Activated T-cell treated with anti-CD3 and anti-CD28 coated beads, Interleukin-2, amount 50 U/mL, for 72 hours (primary cell): ENCODE measurements around the gene EEF1A1. TPM values are rescaled to one million over a fixed set of nuclear protein-coding genes. Genes with fewer than 3 reads are reported as not detected.
A peak's percentile ranks its signal among the peaks of the same experiment; 100 is the strongest.
"Not testable (repeated sequence)": the region's sequence is repeated elsewhere in the genome, so short reads cannot be mapped to it uniquely, and the experiment has no call there.

Experiments used
- ATAC-seq, 2 donors: fragments of 150-1000 bp; cut with Tn5 transposase; replicated peaks in 1 of 2; 2 replicates each; pipeline ENCODE4 v1.10.0; 2021; ENCODE audit warnings: moderate library complexity in 2 of 2, mild to moderate bottlenecking in 1 of 2
- DNase-seq, 2 donors: peaks; one replicate each; pipeline ENCODE4 v3.0.0; 2021 to 2022; ENCODE audit warnings: mixed read lengths in 1 of 2
- H3K27ac Mint-ChIP-seq: one replicate; pipeline ENCODE4 v1.8.0; 2022; ENCODE audit warnings: mild to moderate bottlenecking, moderate library complexity, mixed read lengths
- H3K27me3 Mint-ChIP-seq: one replicate; pipeline ENCODE4 v1.8.0; 2022; ENCODE audit warnings: low read depth, mixed read lengths
- H3K36me3 Mint-ChIP-seq, 2 donors: one replicate each; pipeline ENCODE4 v1.8.0; 2022; ENCODE audit warnings: mixed read lengths in 2 of 2, mild to moderate bottlenecking in 1 of 2; ENCODE audit not compliant: insufficient read depth in 2 of 2
- H3K4me1 Mint-ChIP-seq: one replicate; pipeline ENCODE4 v1.8.0; 2022; ENCODE audit warnings: low read depth, mixed read lengths
- H3K4me3 Mint-ChIP-seq, 2 donors: one replicate each; pipeline ENCODE4 v1.8.0; 2022; ENCODE audit warnings: mild to moderate bottlenecking in 2 of 2, mixed read lengths in 2 of 2, moderate library complexity in 2 of 2
- H3K9me3 Mint-ChIP-seq, 2 donors: one replicate each; pipeline ENCODE4 v1.8.0; 2022; ENCODE audit warnings: mixed read lengths in 2 of 2
- total RNA-seq, 2 donors: library from RNA; stranded (reverse); gene quantifications; one replicate each; pipeline ENCODE4 v1.2.3, GENCODE V29; 2022

The EEF1A1 gene
- total RNA-seq, 2 donors from 2014 or later: 15,536 to 16,076 TPM

- peak in 1 of 2 donors; percentile 5 for ATAC-seq
- no peaks in the 10 kb centered on the region for H3K9me3 Mint-ChIP-seq
- peaks cover 2 to 7% of the 10 kb centered on the region in 2 donors for H3K36me3 Mint-ChIP-seq
- DNase-seq: no peak
- H3K4me1 Mint-ChIP-seq: peaks cover 11% of the 10 kb centered on the region
- H3K27ac Mint-ChIP-seq: peak overlapping the region; percentile 74
- no peak overlapping the region for H3K4me3 Mint-ChIP-seq
- no peaks in the 10 kb centered on the region for H3K27me3 Mint-ChIP-seq
These were observed 12.1 kb downstream of the EEF1A1 start for GRCh38 chr6:73508776-73509175.

GRCh38 chr6:73506246-73506645, 14.6 kb downstream of the EEF1A1 start:
- Mint-ChIP-seq H3K4me3 (no peak overlapping the region), H3K27me3 (no peaks in the 10 kb centered on the region), H3K27ac (peak overlapping the region; percentile 55), H3K4me1 (peaks cover 5% of the 10 kb centered on the region), H3K9me3 (no peaks in the 10 kb centered on the region), H3K36me3 (peaks cover 0 to 7% of the 10 kb centered on the region in 2 donors)
- DNase-seq (no peak), ATAC-seq (no peak)

- not testable (repeated sequence) for H3K4me1 Mint-ChIP-seq, DNase-seq, H3K27me3 Mint-ChIP-seq, H3K4me3 Mint-ChIP-seq, H3K9me3 Mint-ChIP-seq
- peaks cover 0 to 12% of the 10 kb centered on the region in 2 donors for H3K36me3 Mint-ChIP-seq
- peak in 1 of 2 donors; percentile 2 for ATAC-seq
- peak overlapping the region; percentile 55 for H3K27ac Mint-ChIP-seq
These were observed 15.1 kb downstream of the EEF1A1 start for GRCh38 chr6:73505705-73506104.

- Mint-ChIP-seq H3K27ac (no peak overlapping the region), H3K27me3 (no peaks in the 10 kb centered on the region), H3K4me3 (no peak overlapping the region), H3K36me3 (peaks cover 2 to 14% of the 10 kb centered on the region in 2 donors), H3K9me3 (no peaks in the 10 kb centered on the region), H3K4me1 (no peaks in the 10 kb centered on the region)
- ATAC-seq: no peak
- no peak for DNase-seq
These were observed 15.7 kb downstream of the EEF1A1 start for GRCh38 chr6:73505142-73505541.

- DNase-seq (no peak), ATAC-seq (peak in 1 of 2 donors; percentile 3)
- no peaks in the 10 kb centered on the region for H3K4me1 Mint-ChIP-seq
- peak overlapping the region; percentile 83 for H3K27ac Mint-ChIP-seq
- no peak overlapping the region for H3K4me3 Mint-ChIP-seq
- no peaks in the 10 kb centered on the region for H3K9me3 Mint-ChIP-seq
- H3K27me3 Mint-ChIP-seq: no peaks in the 10 kb centered on the region
- peaks cover 2 to 17% of the 10 kb centered on the region in 2 donors for H3K36me3 Mint-ChIP-seq
These were observed 16.7 kb downstream of the EEF1A1 start for GRCh38 chr6:73504160-73504559.

- peak overlapping the region; percentile 89 for H3K27ac Mint-ChIP-seq
- H3K4me3 Mint-ChIP-seq: no peak overlapping the region
- no peaks in the 10 kb centered on the region for H3K27me3 Mint-ChIP-seq
- ATAC-seq: no peak
- H3K9me3 Mint-ChIP-seq: no peaks in the 10 kb centered on the region
- no peaks in the 10 kb centered on the region for H3K4me1 Mint-ChIP-seq
- no peak for DNase-seq
- H3K36me3 Mint-ChIP-seq: peaks cover 2 to 17% of the 10 kb centered on the region in 2 donors
These were observed 17.6 kb downstream of the EEF1A1 start for GRCh38 chr6:73503027-73503772.

GRCh38 chr6:73497915-73498314, 22.9 kb downstream of the EEF1A1 start:
- H3K36me3 Mint-ChIP-seq: peaks cover 4 to 23% of the 10 kb centered on the region in 2 donors
- no peak for ATAC-seq
- no peak for DNase-seq
- H3K4me1 Mint-ChIP-seq: no peaks in the 10 kb centered on the region
- H3K4me3 Mint-ChIP-seq: no peak overlapping the region
- no peaks in the 10 kb centered on the region for H3K27me3 Mint-ChIP-seq
- no peaks in the 10 kb centered on the region for H3K9me3 Mint-ChIP-seq
- no peak overlapping the region for H3K27ac Mint-ChIP-seq

GRCh38 chr6:73491377-73491776, 29.5 kb downstream of the EEF1A1 start:
- H3K4me3 Mint-ChIP-seq: no peak overlapping the region
- peaks cover 0 to 2% of the 10 kb centered on the region in 2 donors for H3K9me3 Mint-ChIP-seq
- peak overlapping the region; percentile 54 for H3K27ac Mint-ChIP-seq
- ATAC-seq (no peak), DNase-seq (no peak)
- H3K36me3 Mint-ChIP-seq: peaks cover 11 to 35% of the 10 kb centered on the region in 2 donors
- H3K27me3 Mint-ChIP-seq: no peaks in the 10 kb centered on the region
- H3K4me1 Mint-ChIP-seq: no peaks in the 10 kb centered on the region

- Mint-ChIP-seq H3K4me3 (no peak overlapping the region), H3K27ac (no peak overlapping the region), H3K27me3 (no peaks in the 10 kb centered on the region), H3K36me3 (peaks cover 16 to 39% of the 10 kb centered on the region in 2 donors), H3K9me3 (peaks cover 0 to 2% of the 10 kb centered on the region in 2 donors), H3K4me1 (no peaks in the 10 kb centered on the region)
- ATAC-seq: no peak
- no peak for DNase-seq
These were observed 33.4 kb downstream of the EEF1A1 start for GRCh38 chr6:73487473-73487872.

- DNase-seq (no peak), ATAC-seq (no peak)
- peaks cover 23 to 38% of the 10 kb centered on the region in 2 donors for H3K36me3 Mint-ChIP-seq
- H3K4me3 Mint-ChIP-seq: no peak overlapping the region
- peaks cover 0 to 1% of the 10 kb centered on the region in 2 donors for H3K9me3 Mint-ChIP-seq
- H3K27ac Mint-ChIP-seq: peak overlapping the region; percentile 19
- H3K4me1 Mint-ChIP-seq: no peaks in the 10 kb centered on the region
- H3K27me3 Mint-ChIP-seq: no peaks in the 10 kb centered on the region
These were observed 36.4 kb downstream of the EEF1A1 start for GRCh38 chr6:73484438-73484837.

GRCh38 chr6:73481969-73482368, 38.9 kb downstream of the EEF1A1 start:
- ATAC-seq: no peak
- no peak overlapping the region for H3K27ac Mint-ChIP-seq
- no peak for DNase-seq
- no peak overlapping the region for H3K4me3 Mint-ChIP-seq
- no peaks in the 10 kb centered on the region for H3K4me1 Mint-ChIP-seq
- H3K36me3 Mint-ChIP-seq: peaks cover 19 to 27% of the 10 kb centered on the region in 2 donors
- no peaks in the 10 kb centered on the region for H3K27me3 Mint-ChIP-seq
- H3K9me3 Mint-ChIP-seq: no peaks in the 10 kb centered on the region

GRCh38 chr6:73477407-73477806, 43.4 kb downstream of the EEF1A1 start:
- H3K36me3 Mint-ChIP-seq: peaks cover 15 to 33% of the 10 kb centered on the region in 2 donors
- DNase-seq: no peak

GRCh38 chr6:73476723-73477122, 44.1 kb downstream of the EEF1A1 start:
- Mint-ChIP-seq H3K27ac (no peak overlapping the region), H3K4me1 (peaks cover 8% of the 10 kb centered on the region), H3K4me3 (no peak overlapping the region), H3K27me3 (no peaks in the 10 kb centered on the region), H3K36me3 (peaks cover 11 to 33% of the 10 kb centered on the region in 2 donors), H3K9me3 (no peaks in the 10 kb centered on the region)
- DNase-seq (peak in 1 of 2 donors; percentile 19), ATAC-seq (peak in 1 of 2 donors; percentile 70)

More at GRCh38 chr6:73477407-73477806, 43.4 kb downstream of the EEF1A1 start:
- no peaks in the 10 kb centered on the region for H3K27me3 Mint-ChIP-seq
- no peaks in the 10 kb centered on the region for H3K9me3 Mint-ChIP-seq
- H3K4me3 Mint-ChIP-seq: no peak overlapping the region
- no peak for ATAC-seq
- no peak overlapping the region for H3K27ac Mint-ChIP-seq
- peaks cover 2% of the 10 kb centered on the region for H3K4me1 Mint-ChIP-seq
